Uterus (tissue), 2 donors: ENCODE data around the gene MATK.

Experiments used
- POLR2A ChIP-seq, 2 donors: fragments of 450-650 bp; IDR thresholded peaks; one replicate each; pipeline ENCODE4 v1.6.1; 2016; ENCODE audit warnings: antibody characterized with exemption in 2 of 2, mild to moderate bottlenecking in 1 of 2, moderate library complexity in 1 of 2
- TF ChIP-seq, protein P1 (sequence below), 4 experiments: fragments of 200-600 bp in 2 of 4; fragments of 450-650 bp in 2 of 4; sonication (generic) in 2 of 4; IDR thresholded peaks; one replicate each; pipeline ENCODE4 v1.5.1; 2016 to 2019; ENCODE audit warnings: antibody characterized with exemption in 4 of 4, mild to moderate bottlenecking in 2 of 4, moderate library complexity in 1 of 4

DNA sequence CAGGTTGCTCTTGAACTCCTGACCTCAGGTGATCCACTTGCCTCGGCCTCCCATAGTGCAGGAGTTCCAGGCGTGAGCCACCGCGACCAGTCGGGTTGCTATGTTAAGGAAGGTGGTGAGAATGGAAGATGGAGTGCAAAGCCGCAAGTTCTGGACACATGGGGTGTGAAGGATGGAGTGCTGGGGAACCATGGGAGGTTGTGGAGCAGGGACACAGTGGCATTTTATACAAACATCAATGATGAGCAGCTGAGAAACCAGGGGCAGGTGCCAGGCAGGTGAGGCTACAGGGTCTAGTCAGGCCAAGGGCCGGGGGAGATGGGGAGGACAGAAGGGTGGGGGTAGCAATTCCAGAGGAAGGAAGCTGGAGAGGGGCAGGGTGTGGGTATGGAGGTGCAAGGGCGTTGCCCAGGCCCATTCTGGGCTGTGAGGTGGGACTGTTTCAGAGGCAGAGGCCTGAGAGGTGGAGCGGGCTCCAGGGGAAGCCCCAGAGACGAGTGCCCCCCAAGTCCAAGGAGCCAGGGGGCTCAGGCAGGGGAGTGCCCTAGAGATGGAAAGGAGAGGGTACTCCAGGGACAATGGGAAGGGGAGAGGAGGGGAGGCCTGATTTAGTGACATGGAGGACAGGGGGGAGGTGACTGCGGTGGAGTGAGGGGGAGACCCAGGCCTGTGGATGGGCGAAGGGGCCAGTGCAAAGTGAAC, 12.2 kb downstream of the MATK start:
- TF ChIP-seq, protein P1, sequence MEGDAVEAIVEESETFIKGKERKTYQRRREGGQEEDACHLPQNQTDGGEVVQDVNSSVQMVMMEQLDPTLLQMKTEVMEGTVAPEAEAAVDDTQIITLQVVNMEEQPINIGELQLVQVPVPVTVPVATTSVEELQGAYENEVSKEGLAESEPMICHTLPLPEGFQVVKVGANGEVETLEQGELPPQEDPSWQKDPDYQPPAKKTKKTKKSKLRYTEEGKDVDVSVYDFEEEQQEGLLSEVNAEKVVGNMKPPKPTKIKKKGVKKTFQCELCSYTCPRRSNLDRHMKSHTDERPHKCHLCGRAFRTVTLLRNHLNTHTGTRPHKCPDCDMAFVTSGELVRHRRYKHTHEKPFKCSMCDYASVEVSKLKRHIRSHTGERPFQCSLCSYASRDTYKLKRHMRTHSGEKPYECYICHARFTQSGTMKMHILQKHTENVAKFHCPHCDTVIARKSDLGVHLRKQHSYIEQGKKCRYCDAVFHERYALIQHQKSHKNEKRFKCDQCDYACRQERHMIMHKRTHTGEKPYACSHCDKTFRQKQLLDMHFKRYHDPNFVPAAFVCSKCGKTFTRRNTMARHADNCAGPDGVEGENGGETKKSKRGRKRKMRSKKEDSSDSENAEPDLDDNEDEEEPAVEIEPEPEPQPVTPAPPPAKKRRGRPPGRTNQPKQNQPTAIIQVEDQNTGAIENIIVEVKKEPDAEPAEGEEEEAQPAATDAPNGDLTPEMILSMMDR (IDR thresholded peaks at IDR 0.05), result no peak
- TF ChIP-seq POLR2A (IDR thresholded peaks at IDR 0.05), result no peak
